DMS 273 treated with DMSO at 0.1 percent for 48 hours (cell line): Measurements from ENCODE around the gene RAB3A.
A peak's percentile ranks its signal among the peaks of the same experiment; 100 is the strongest.

Source experiments
- DNase-seq: peaks from one replicate; lab custom pipeline; 2025; lab: John Stamatoyannopoulos, UW

The RAB3A gene

DNA sequence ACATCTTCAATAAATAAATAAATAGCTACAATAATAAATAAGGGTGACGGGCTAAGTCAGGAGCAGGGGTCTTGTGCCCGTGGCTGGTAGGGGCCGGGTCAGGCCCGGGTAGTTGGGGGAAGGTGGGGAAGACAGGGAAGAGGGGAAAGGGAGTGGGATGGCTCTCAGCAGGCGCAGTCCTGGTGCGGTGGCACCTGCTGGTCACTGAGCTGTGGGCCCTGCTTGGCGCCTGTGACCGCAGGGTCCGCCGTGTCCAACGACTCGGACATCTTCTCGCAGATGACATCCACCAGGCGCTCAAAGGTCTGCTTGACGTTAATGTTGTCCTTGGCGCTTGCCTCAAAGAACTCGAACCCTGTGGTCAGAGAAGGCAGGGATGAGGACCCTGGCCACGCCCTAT is 6.5 kb downstream of the RAB3A start:
- no peak for DNase-seq

DNA sequence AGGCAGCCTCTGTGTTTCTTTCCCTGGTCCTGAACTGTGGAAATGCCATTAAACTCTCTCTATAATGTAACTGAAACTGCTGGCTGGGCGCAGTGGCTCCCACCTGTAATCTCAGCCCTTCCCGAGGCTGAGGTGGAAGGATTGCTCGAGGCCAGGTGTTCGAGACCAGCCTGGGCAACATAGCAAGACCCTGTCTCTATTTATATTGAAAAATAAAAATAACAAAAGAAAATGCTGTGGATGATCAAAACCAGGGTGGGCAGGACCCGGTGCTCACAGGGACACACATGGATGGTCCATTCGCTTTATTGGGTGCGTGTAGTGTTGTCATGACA is 7.4 kb downstream of the RAB3A start:
- no peak for DNase-seq

DNA sequence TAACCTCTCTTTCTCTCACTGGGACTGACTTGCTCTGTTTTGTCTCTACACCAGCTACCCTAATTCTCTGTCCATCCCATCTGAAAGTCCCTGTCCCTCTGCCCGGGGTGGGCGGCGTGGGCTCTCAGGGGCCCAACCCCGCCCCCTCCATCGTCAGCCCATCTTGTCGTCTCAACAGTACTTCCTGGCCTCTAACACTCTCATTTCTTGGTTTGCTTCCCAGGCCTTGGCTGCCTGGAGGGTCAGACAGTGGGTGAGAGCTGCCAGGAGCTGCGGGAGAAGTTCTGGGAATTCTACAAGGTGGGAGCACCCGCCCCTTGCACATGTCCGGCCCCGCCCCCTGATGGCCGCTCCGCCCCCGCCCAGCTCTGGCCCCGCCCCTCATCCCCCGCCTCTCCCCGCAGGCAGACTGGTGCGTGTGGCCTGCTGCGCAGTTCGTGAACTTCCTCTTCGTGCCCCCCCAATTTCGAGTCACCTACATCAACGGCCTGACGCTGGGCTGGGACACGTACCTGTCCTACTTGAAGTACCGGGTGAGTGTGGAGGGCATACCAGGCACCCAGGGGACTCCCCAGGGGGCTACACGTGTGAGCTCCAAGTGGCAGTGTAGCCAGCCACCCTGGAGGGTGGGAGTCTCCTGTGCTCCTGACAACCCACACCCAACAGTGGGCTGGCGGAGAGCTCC is 9.1 kb downstream of the RAB3A start:
- DNase-seq, result no peak

DNA sequence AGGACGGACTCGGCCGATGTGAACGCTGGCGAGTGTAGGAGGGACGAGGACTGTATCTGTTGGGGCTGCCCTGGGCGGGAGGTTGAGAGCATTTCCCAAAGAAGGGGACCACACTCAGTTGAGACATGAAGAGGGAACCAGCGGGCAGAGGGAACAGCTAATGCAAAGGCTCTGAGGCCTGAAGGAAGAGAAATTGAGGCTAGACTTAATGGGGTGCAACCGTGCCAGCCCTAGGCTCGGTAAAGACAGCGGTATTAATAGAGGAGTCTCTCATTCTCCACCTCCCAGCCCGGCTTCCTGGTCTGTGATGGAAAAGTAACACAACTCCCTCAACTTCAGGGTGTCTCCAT is 9.7 kb downstream of the RAB3A start:
- no peak for DNase-seq

DNA sequence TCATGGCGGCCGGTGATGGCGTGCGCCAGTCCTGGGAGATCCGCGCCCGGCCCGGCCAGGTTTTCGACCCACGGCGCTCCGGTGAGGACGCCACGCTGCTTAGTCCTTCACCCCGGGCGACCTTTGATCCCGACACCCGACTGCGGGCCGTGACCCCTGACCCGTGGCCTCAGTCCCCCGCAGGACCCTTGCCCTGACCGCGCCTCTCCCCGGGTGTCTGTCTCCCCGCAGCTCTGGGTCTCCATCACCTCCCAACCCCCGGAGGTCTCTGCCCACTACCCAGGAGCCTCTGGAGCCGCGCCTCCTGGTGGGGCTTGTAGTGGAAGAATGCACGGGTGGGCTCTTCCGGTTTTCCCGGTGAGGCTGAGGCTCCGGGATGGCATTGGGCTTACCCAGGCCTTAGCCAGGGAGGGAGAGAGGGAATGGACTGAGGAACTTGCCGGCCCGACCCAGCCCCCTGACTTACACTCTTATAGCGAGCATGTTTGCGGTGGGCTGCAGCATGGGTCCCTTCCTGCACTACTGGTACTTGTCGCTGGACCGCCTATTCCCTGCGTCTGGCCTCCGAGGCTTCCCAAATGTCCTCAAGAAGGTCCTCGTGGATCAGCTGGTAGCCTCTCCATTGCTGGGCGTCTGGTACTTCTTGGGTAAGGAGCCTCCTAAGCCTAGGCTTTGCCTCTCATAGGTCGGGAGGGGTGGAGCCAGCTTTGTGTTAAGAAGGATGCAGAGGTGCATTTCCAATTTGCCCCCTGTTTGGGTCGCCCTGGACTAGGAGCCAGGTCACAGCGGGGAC is 10.3 kb downstream of the RAB3A start:
- DNase-seq, result no peak

GRCh38 chr19:18192673-18193387 is 11.0 kb downstream of the RAB3A start, which contains the start of gene MPV17L2:
MPV17L2 (plus strand) TSS chr19:18193218; CDS start chr19:18193282, 64 bp downstream.
- peak; percentile 99 for DNase-seq

DNA sequence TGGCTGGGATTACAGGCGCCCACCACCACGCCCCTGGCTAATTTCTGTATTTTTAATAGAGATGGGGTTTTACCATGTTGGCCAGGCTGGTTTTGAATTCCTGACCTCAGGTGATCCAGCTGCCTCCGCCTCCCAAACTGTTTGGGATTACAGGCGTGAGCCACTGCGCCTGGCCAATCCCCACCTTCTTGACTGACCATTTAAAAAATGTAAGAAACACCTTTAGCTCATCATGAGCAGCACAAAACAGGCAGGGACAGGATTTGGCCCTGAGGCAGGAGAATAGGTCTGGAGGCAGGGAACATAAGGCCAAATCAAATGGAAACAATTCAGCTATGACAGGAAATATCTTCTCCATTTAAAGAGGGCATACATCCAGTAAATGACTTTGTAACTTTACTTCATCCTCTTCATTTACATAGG is 12.2 kb downstream of the RAB3A start:
- no peak for DNase-seq

DNA sequence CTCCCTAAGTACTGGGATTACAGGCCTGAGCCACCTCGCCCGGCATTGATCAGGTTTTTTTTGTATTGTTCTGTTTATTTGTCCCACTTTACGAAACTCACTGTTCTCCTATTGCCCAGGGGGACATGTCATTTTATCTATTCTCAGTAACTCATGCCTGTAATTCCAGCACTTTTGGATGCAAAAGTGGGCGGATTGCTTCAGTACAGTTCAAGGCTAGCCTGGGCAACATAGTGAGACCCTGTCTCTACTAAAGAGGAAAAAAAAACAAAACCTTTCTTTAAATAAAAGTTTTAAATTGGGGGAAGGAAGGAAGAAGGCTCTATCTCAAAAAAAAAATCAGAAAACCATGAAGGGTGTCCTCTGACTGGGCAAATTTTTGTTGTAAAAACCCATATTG is 13.6 kb downstream of the RAB3A start:
- DNase-seq, result no peak

- no peak for DNase-seq
Observed at GRCh38 chr19:18185538-18185937, 18.3 kb downstream of the RAB3A start.

DNA sequence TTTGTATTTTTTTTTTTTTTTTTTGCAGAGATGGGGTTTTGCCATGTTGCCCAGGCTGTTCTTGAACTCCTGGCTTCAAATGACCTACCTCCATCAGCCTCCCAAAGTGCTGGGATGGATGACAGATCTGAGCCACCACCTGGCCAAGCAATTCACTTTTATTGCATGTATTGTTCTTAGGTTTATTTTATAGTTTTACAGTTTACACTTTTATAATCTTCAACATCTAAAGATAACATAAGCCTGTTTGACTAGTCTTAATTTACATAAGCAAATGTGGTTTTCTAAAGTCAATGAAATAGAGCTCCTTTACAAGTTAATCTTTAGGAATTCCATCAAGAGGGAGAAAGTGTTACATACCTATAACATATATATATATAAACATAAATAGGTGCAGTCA is 20.3 kb downstream of the RAB3A start:
- no peak for DNase-seq

- DNase-seq, result no peak
Observed at GRCh38 chr19:18179957-18180356, 23.9 kb downstream of the RAB3A start.

DNA sequence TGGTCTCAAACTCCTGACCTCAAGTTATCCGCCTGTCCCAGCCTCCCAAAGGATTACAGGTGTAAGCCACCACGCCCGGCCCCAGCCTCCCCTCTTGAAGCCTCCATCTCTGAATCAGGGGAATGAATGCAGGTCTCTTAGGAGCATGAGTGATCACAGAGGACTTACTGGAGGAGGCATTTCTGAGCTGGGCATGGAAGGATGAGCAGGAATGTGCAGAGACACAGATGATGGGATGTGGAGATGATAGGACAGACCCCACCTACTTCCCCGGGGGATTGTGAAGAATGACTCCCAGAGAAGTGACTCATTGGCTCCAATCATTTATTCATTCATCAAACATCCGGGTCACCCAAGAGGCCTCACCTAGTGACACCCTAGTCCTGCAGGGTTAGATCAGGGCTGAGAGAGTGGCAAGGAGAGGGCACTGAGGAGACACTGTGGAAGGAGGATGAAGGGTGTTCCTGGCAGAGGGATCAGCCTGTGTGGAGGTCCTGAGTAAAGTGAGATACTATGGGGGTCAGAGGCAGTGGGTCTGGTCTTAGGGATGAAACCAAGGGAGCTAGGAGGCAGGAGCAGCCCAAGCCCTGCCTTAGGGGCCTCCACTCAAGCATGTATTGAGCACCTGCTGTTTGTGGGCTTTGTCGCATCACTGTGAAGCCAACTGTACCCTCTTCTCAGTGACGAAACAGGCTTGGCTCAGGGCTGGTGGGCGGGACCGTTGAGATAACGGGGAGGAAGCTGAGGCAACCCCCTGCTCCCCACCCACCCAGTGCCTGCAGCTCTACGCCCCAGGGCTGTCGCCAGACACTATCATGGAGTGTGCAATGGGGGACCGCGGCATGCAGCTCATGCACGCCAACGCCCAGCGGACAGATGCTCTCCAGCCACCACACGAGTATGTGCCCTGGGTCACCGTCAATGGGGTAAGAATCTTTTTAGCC is 27.2 kb downstream of the RAB3A start:
- DNase-seq, result no peak

DNA sequence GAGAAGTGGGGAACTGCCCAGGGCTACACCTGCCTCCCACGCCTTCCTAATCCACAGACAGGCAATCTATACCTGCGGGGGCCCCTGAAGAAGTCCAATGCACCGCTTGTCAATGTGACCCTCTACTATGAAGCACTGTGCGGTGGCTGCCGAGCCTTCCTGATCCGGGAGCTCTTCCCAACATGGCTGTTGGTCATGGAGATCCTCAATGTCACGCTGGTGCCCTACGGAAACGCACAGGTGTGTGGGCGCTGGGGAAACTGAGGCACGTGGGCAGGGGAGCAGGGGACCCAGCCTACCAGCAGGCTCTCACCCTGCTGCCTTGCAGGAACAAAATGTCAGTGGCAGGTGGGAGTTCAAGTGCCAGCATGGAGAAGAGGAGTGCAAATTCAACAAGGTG is 28.9 kb downstream of the RAB3A start:
- DNase-seq, result no peak

DNA sequence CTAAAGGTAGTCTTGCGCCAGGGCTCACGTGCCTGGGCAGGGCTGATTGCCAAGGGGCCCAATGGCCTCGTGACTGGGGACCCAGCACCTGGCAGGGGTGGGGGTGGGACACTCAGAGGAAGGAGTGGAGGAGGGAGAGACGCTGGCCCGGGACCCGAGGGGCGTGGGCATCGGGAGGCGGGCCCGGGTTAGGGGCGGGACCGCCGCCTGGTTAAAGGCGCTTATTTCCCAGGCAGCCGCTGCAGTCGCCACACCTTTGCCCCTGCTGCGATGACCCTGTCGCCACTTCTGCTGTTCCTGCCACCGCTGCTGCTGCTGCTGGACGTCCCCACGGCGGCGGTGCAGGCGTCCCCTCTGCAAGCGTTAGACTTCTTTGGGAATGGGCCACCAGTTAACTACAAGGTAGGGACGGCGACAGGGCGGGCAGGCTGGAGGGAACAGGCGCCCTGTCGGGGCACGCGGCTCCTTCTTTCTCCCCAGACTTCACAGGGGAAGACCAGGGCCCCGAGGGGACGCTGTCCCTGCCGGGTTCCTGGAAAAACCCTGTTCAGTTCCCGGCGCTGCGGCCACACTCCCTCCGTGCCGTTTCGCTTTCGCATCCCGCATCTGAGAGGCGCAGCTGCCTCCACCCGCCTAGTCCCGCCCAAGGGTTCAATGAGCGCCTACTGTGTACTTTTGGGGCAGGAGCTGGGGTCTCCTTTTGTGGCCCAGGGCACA is 30.1 kb downstream of the RAB3A start, which contains the start of gene IFI30:
IFI30 (plus strand) TSS at position 242 of the 717 bp plus-strand sequence; CDS start at position 271, 29 bp downstream.
- peak; percentile 68 for DNase-seq

- DNase-seq, result no peak
Observed at GRCh38 chr19:18173054-18173571, 30.7 kb downstream of the RAB3A start.

DNA sequence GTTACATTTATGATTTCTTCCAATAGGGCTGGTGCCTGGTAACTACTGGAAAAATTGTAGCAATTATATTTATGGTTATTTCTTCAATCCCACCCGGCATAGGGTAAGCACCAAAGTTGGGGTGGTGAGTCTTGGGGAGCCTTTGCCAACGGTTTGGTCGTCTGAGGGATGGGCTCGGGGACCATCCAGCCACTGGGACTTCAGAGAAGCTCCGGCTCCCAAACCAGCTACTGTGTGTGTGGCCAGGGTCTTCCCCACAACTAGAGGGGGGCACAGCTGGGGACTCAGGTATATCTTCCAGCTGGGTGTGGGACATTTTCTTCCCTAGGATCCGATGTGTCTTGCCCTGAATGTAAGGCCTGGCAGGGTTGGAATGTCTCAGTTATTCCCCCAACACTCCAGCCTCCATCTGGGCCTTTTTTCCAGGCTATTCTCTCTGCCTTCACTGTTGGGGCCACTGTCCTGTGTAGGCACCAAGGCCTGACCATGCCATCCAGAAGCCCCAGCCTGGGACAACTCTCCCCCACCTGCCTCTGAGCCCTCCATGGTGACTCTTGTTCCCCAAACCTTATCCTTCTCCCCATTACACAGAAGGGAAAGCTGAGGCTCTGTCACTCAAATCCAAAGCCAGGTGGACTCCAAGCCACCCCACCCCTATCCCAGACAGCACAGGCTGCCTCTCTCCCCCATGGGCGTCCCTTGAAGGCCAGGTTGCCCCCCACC is 31.4 kb downstream of the RAB3A start:
- DNase-seq, result no peak

- no peak for DNase-seq
Observed at GRCh38 chr19:18171605-18172327, 32.1 kb downstream of the RAB3A start.

DNA sequence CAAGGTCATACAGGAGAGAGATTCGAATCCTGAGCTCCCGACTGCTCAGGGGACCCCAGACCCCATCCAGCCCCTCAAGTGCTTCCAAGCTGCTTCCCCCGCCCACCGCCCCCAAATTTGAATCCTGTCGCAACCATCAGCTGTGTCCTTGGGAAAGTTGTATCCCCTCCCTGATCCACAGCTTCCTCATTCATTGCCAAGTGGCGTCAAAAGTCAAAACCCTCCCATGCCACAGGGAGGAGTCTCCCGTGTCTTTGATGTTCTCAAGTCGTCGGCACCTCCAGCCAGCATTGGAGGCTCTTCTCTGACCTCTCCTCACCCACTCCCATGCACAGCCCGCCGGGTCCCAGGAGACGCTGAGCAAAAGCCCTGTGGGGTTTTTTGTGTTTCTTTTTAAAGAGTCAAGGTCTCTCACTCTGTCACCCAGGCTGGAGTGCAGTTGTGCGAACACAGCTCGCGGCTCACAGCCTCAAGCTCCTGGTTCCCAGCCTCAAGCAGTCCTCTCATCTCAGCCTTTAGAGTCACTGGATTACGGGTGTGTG is 33.1 kb downstream of the RAB3A start:
- no peak for DNase-seq

- no peak for DNase-seq
Observed at GRCh38 chr19:18168673-18169381, 35.0 kb downstream of the RAB3A start.
